Liver (tissue), 9 donors: ENCODE measurements around the gene DMWD. TPM values are rescaled to one million over a fixed set of nuclear protein-coding genes. Genes with fewer than 3 reads are reported as not detected.

Source experiments
- DNase-seq: peaks from one replicate; pipeline ENCODE4 v3.0.0-alpha.2; 2017; ENCODE audit warnings: low spot score
- H3K27ac ChIP-seq, 2 donors: one replicate each; pipeline ENCODE4 v1.7.0; 2013; ENCODE audit warnings: inconsistent platforms in 2 of 2, low read length in 2 of 2, control low read depth in 1 of 2, low read depth in 1 of 2, mild to moderate bottlenecking in 1 of 2
- H3K27me3 ChIP-seq, 4 donors: one replicate each; pipeline versions ENCODE4 v1.6.1 to v1.7.0; 2013; ENCODE audit warnings: low read length in 3 of 4, inconsistent platforms in 1 of 4, mild to moderate bottlenecking in 1 of 4, moderate library complexity in 1 of 4; ENCODE audit not compliant: control insufficient read depth in 4 of 4, insufficient read depth in 4 of 4
- H3K36me3 ChIP-seq, 4 donors: one replicate each; pipeline versions ENCODE4 v1.6.1 to v1.7.0; 2013; ENCODE audit warnings: low read length in 3 of 4, mild to moderate bottlenecking in 3 of 4, low read depth in 1 of 4, moderate library complexity in 1 of 4; ENCODE audit not compliant: control insufficient read depth in 4 of 4, insufficient read depth in 3 of 4
- H3K4me1 ChIP-seq, 4 donors: one replicate each; pipeline versions ENCODE4 v1.6.1 to v1.7.0; 2013; ENCODE audit warnings: low read length in 3 of 4, mild to moderate bottlenecking in 3 of 4, moderate library complexity in 1 of 4; ENCODE audit not compliant: control insufficient read depth in 4 of 4, insufficient read depth in 4 of 4
- H3K4me3 ChIP-seq, 3 donors: one replicate each; pipeline versions ENCODE4 v1.6.1 to v1.7.0; 2013; ENCODE audit warnings: low read length in 3 of 3, control low read depth in 1 of 3, low read depth in 1 of 3, mild to moderate bottlenecking in 1 of 3
- H3K9ac ChIP-seq, 2 donors: one replicate each; pipeline ENCODE4 v1.7.0; 2013; ENCODE audit warnings: low read length in 2 of 2, mild to moderate bottlenecking in 2 of 2, moderate library complexity in 2 of 2, control low read depth in 1 of 2, low read depth in 1 of 2
- H3K9me3 ChIP-seq, 4 donors: one replicate each; pipeline versions ENCODE4 v1.6.1 to v1.7.0; 2013; ENCODE audit warnings: low read length in 3 of 4; ENCODE audit not compliant: control insufficient read depth in 4 of 4
- ATF3 ChIP-seq: IDR thresholded peaks from 2 replicates; pipeline ENCODE4 v1.6.1; 2016; ENCODE audit warnings: antibody characterized with exemption
- CTCF ChIP-seq: fragments of 150-350 bp; IDR thresholded peaks from 2 replicates; pipeline ENCODE4 v1.5.1; 2017; ENCODE audit warnings: improper control_type of control experiment, low read depth, low read length; ENCODE audit not compliant: missing input control
- EGR1 ChIP-seq, 2 donors: IDR thresholded peaks; 2 replicates each; pipeline ENCODE4 v1.6.1; 2016 to 2018; ENCODE audit warnings: antibody characterized with exemption in 2 of 2, low read depth in 2 of 2
- FOXA1 ChIP-seq: IDR thresholded peaks from 2 replicates; pipeline ENCODE4 v1.6.1; 2016; ENCODE audit warnings: antibody characterized with exemption
- FOXA2 ChIP-seq: IDR thresholded peaks from 2 replicates; pipeline ENCODE4 v1.6.1; 2016; ENCODE audit warnings: antibody characterized with exemption
- GABPA ChIP-seq, 2 donors: IDR thresholded peaks in 1 of 2; conservative IDR thresholded peaks in 1 of 2; 2 replicates each; pipeline ENCODE4 v1.6.1; 2016; ENCODE audit warnings: antibody characterized with exemption in 2 of 2, mild to moderate bottlenecking in 1 of 2, moderate library complexity in 1 of 2
- HNF4A ChIP-seq, 2 donors: conservative IDR thresholded peaks; 2 replicates each; pipeline ENCODE4 v1.6.1; 2016; ENCODE audit warnings: antibody characterized with exemption in 2 of 2, mild to moderate bottlenecking in 2 of 2
- HNF4G ChIP-seq: IDR thresholded peaks from 2 replicates; pipeline ENCODE4 v1.6.1; 2016; ENCODE audit warnings: antibody characterized with exemption
- JUND ChIP-seq, 2 donors: IDR thresholded peaks; 2 replicates each; pipeline ENCODE4 v1.6.1; 2016; ENCODE audit warnings: antibody characterized with exemption in 2 of 2
- MAX ChIP-seq: IDR thresholded peaks from 2 replicates; pipeline ENCODE4 v1.6.1; 2016; ENCODE audit warnings: antibody characterized with exemption
- NR2F2 ChIP-seq: IDR thresholded peaks from 2 replicates; pipeline ENCODE4 v1.6.1; 2016; ENCODE audit warnings: antibody characterized with exemption
- RAD21 ChIP-seq, 2 donors: IDR thresholded peaks; 2 replicates each; pipeline ENCODE4 v1.6.1; 2016; ENCODE audit warnings: antibody characterized with exemption in 2 of 2, mild to moderate bottlenecking in 2 of 2
- REST ChIP-seq: IDR thresholded peaks from 2 replicates; pipeline ENCODE4 v1.6.1; 2016; ENCODE audit warnings: antibody characterized with exemption, mild to moderate bottlenecking
- RXRA ChIP-seq, 2 donors: IDR thresholded peaks; 2 replicates each; pipeline ENCODE4 v1.6.1; 2017 to 2018; ENCODE audit warnings: antibody characterized with exemption in 2 of 2, mild to moderate bottlenecking in 1 of 2
- SP1 ChIP-seq: IDR thresholded peaks from 2 replicates; pipeline ENCODE4 v1.6.1; 2018; ENCODE audit warnings: antibody characterized with exemption, mild to moderate bottlenecking
- TAF1 ChIP-seq: conservative IDR thresholded peaks from 2 replicates; pipeline ENCODE4 v1.6.1; 2016; ENCODE audit warnings: antibody characterized with exemption, mild to moderate bottlenecking
- YY1 ChIP-seq: IDR thresholded peaks from 2 replicates; pipeline ENCODE4 v1.6.1; 2016; ENCODE audit warnings: antibody characterized with exemption, mild to moderate bottlenecking
- ZBTB33 ChIP-seq: IDR thresholded peaks from 2 replicates; pipeline ENCODE4 v1.6.1; 2016; ENCODE audit warnings: antibody characterized with exemption
- WGBS: extraction: QIAGEN DNeasy Blood & Tissue Kit; methylation state at CpG from one replicate; pipeline ENCODE4 v1.1.7; 2013; 5-methylcytosine and 5-hydroxymethylcytosine counted together
- polyA plus RNA-seq, 2 donors: library from polyadenylated mRNA; stranded (reverse) in 1 of 2; unstranded in 1 of 2; fragments of 200-250 nt in 1 of 2; fragments of >200 nt in 1 of 2; fragmentation: Nextera tagmentation in 1 of 2; extraction: Ambion mirVana in 1 of 2; gene quantifications; one replicate each; pipeline versions ENCODE4 v1.2.1 to v1.2.3, GENCODE V29; 2013 to 2015
- total RNA-seq, 2 donors: library from RNA; depleted of rRNA; stranded (reverse); fragments of >200 nt; gene quantifications; one replicate each; pipeline ENCODE4 v1.2.3, GENCODE V29; 2014
- donor health status: healthy.
- donor health status: healthy.
- donor health status: healthy.
- donor health status: healthy.
- donor health status: healthy.

The DMWD gene
- total and polyA plus RNA-seq, 4 donors: 3.7 to 14.6 (median 8.9) TPM

- no peaks in the 10 kb centered on the region for H3K27me3 ChIP-seq
- H3K36me3 ChIP-seq: peaks cover 0 to 2% (median 0%) of the 10 kb centered on the region in 4 donors
- peaks cover 3 to 24% (median 6%) of the 10 kb centered on the region in 4 donors for H3K4me1 ChIP-seq
- 55% methylated on average over 27 of the region's 27 CpGs for whole genome bisulfite sequencing
- H3K4me3 ChIP-seq: no peak overlapping the region
- TF ChIP-seq HNF4A (conservative IDR thresholded peaks at IDR 0.05) (no peak), YY1 (no peak), TAF1 (no peak), RXRA (IDR thresholded peaks at IDR 0.05) (no peak), MAX (no peak), FOXA1 (no peak), CTCF (no peak), JUND (IDR thresholded peaks at IDR 0.05) (no peak), ATF3 (no peak), REST (no peak), SP1 (no peak), EGR1 (IDR thresholded peaks at IDR 0.05; ENCODE audit: low read depth in 2 of 2) (no peak), HNF4G (no peak), FOXA2 (no peak), NR2F2 (no peak), RAD21 (IDR thresholded peaks at IDR 0.05) (no peak), GABPA (IDR thresholded peaks at IDR 0.05 in 1 of 2, conservative IDR thresholded peaks at IDR 0.05 in 1 of 2) (no peak), ZBTB33 (no peak)
- no peak overlapping the region for H3K27ac ChIP-seq
- H3K9me3 ChIP-seq: no peaks in the 10 kb centered on the region
- no peak for DNase-seq
- H3K9ac ChIP-seq: no peak overlapping the region
These were observed 28.9 kb downstream of the DMWD start for GRCh38 chr19:45763691-45764294.
